Stomach (tissue), 9 donors: ENCODE results near the gene SH3RF3. TPM values are rescaled to one million over a fixed set of nuclear protein-coding genes. Genes with fewer than 3 reads are reported as not detected.
A peak's percentile ranks its signal among the peaks of the same experiment; 100 is the strongest.

Experiments used
- DNase-seq, 2 donors: peaks; one replicate each; pipeline versions ENCODE4 v3.0.0 to v3.0.0-alpha.2; 2013 to 2019
- H3K27ac ChIP-seq, 5 donors: fragments of 200-600 bp in 4 of 5; sonication (generic) in 4 of 5; one replicate each; pipeline ENCODE4 v1.5.1; 2013 to 2019; ENCODE audit warnings: mild to moderate bottlenecking in 1 of 5, moderate library complexity in 1 of 5
- H3K27me3 ChIP-seq, 3 donors: fragments of 200-600 bp; sonication (generic); one replicate each; pipeline ENCODE4 v1.5.1; 2017 to 2019; ENCODE audit warnings: mixed run types in 1 of 3
- H3K36me3 ChIP-seq, 4 donors: fragments of 200-600 bp; sonication (generic); 1 replicate in 3 of 4; 2 replicates in 1 of 4; pipeline ENCODE4 v1.5.1; 2016 to 2019
- H3K4me1 ChIP-seq, 4 donors: fragments of 200-600 bp; sonication (generic); one replicate each; pipeline ENCODE4 v1.5.1; 2016 to 2019
- H3K4me3 ChIP-seq, 4 donors: fragments of 200-600 bp; sonication (generic) in 3 of 4; one replicate each; pipeline ENCODE4 v1.5.1; 2016 to 2019; ENCODE audit warnings: mild to moderate bottlenecking in 1 of 4
- H3K9me3 ChIP-seq, 4 donors: fragments of 200-600 bp; sonication (generic); one replicate each; pipeline ENCODE4 v1.5.1; 2016 to 2019
- EP300 ChIP-seq: sonication (generic); formaldehyde crosslinking; IDR thresholded peaks from one replicate; pipeline ENCODE4 v1.6.1; 2017; ENCODE audit warnings: antibody characterized with exemption
- POLR2A ChIP-seq, 4 donors: fragments of 450-650 bp; IDR thresholded peaks; one replicate each; pipeline ENCODE4 v1.6.1; 2016; ENCODE audit warnings: antibody characterized with exemption in 4 of 4, control low read depth in 2 of 4, mild to moderate bottlenecking in 1 of 4, moderate library complexity in 1 of 4
- POLR2AphosphoS5 ChIP-seq, 3 donors: sonication (generic); formaldehyde crosslinking; IDR thresholded peaks; one replicate each; pipeline ENCODE4 v1.6.1; 2016; ENCODE audit warnings: antibody characterized with exemption in 3 of 3
- WGBS, 5 donors: extraction: QIAGEN DNeasy Blood & Tissue Kit in 3 of 5; methylation state at CpG; one replicate each; pipeline versions ENCODE4 v1.1.5 to v1.1.7; 2013 to 2018; 5-methylcytosine and 5-hydroxymethylcytosine counted together
- intact Hi-C: fragments of 100-400 bp; cut with DNase I; formaldehyde crosslinking; loops from one replicate; pipeline ENCODE4 v1.15.1; 2023; ENCODE audit warnings: low total_unique reads
- polyA plus RNA-seq, 3 donors: library from polyadenylated mRNA; stranded (reverse); fragments of 200-250 nt; gene quantifications; one replicate each; pipeline ENCODE4 v1.2.3, GENCODE V29; 2013
- total RNA-seq, 5 donors: library from RNA; depleted of rRNA; stranded (reverse); fragments of >200 nt; gene quantifications; one replicate each; pipeline versions ENCODE4 v1.1.0 to v1.2.3, GENCODE V29; 2014 to 2016
- TF ChIP-seq, protein P1 (sequence below), 7 experiments: fragments of 450-650 bp in 4 of 7; fragments of 200-600 bp in 3 of 7; sonication (generic) in 3 of 7; IDR thresholded peaks; one replicate each; pipeline ENCODE4 v1.5.1; 2016 to 2019; ENCODE audit warnings: antibody characterized with exemption in 7 of 7, control low read depth in 2 of 7, mild to moderate bottlenecking in 1 of 7
- donor health status: healthy with polysubstance abuse.
- donor health status: Bipolar disorder and iron deficiency.
- donor health status: healthy.

The SH3RF3 gene
- total and polyA plus RNA-seq, 8 donors = 0.87 to 11.1 (median 4.4) TPM

DNA sequence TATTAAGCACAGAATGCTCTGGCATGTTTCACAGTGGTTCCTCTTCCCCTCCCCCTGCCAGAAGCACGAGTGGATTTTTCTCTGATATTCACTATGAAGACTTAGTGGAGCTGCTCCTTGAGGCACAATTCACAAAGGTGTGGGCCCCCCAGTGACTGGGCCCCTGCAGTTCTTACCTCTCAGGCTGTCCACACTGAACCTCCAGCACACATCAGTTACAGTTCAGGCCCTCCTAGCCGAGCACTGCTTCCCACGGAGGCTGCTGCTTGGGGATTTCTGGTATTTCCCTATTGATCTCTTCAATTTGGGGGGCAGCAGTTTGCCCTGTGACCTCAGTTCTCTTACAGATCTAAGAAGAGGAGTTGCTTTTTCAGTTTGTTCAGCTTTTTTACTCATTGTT, 236.1 kb downstream of the SH3RF3 start:
- H3K27me3 ChIP-seq = no peaks in the 10 kb centered on the region
- intact Hi-C loops = no loop called here
- peaks cover 0 to 6% (median 0%) of the 10 kb centered on the region in 4 donors for H3K9me3 ChIP-seq
- 63 to 76% (median 71%) methylated on average over 3 of the region's 3 CpGs for WGBS, 5 donors
- no peak for TF ChIP-seq POLR2A (IDR thresholded peaks at IDR 0.05)
- no peak for TF ChIP-seq POLR2AphosphoS5 (IDR thresholded peaks at IDR 0.05)
- TF ChIP-seq, protein P1, sequence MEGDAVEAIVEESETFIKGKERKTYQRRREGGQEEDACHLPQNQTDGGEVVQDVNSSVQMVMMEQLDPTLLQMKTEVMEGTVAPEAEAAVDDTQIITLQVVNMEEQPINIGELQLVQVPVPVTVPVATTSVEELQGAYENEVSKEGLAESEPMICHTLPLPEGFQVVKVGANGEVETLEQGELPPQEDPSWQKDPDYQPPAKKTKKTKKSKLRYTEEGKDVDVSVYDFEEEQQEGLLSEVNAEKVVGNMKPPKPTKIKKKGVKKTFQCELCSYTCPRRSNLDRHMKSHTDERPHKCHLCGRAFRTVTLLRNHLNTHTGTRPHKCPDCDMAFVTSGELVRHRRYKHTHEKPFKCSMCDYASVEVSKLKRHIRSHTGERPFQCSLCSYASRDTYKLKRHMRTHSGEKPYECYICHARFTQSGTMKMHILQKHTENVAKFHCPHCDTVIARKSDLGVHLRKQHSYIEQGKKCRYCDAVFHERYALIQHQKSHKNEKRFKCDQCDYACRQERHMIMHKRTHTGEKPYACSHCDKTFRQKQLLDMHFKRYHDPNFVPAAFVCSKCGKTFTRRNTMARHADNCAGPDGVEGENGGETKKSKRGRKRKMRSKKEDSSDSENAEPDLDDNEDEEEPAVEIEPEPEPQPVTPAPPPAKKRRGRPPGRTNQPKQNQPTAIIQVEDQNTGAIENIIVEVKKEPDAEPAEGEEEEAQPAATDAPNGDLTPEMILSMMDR (IDR thresholded peaks at IDR 0.05) = no peak
- TF ChIP-seq EP300 = no peak
- H3K36me3 ChIP-seq = no peaks in the 10 kb centered on the region
- H3K4me3 ChIP-seq = no peak overlapping the region
- peak in 1 of 2 donors; percentile 5 for DNase-seq
- no peak overlapping the region for H3K27ac ChIP-seq
- H3K4me1 ChIP-seq = no peaks in the 10 kb centered on the region

DNA sequence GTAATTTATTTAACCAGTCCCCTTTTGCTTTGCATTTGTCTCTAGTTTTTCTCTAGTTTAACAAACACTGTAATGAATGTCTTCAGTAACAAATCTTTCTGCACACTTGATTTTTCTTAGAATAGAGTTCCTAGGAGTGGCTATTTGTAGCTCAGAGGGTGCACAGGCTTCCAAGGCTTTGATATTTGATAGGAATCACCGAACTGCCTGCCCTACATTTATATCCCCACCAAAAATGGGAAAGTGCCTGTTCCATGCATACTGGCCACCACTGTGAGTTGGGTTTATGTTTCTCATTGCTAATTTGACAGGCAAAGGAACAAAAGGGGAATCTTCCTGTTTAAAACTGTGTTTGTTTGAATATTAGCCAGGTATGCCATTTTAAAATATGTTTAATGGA, 238.7 kb downstream of the SH3RF3 start:
- no peaks in the 10 kb centered on the region for H3K27me3 ChIP-seq
- no peak overlapping the region for H3K4me3 ChIP-seq
- intact Hi-C loops = no loop called here
- H3K9me3 ChIP-seq = no peaks in the 10 kb centered on the region
- H3K36me3 ChIP-seq = peaks cover 0 to 9% (median 0%) of the 10 kb centered on the region in 4 donors
- TF ChIP-seq EP300 = no peak
- TF ChIP-seq POLR2AphosphoS5 (IDR thresholded peaks at IDR 0.05) = no peak
- TF ChIP-seq, protein P1 (IDR thresholded peaks at IDR 0.05) = no peak
- no peak for TF ChIP-seq POLR2A (IDR thresholded peaks at IDR 0.05)
- H3K4me1 ChIP-seq = no peaks in the 10 kb centered on the region
- WGBS, 5 donors = 56 to 77% (median 74%) methylated on average over 1 of the region's 1 CpG
- no peak overlapping the region for H3K27ac ChIP-seq
- DNase-seq = no peak

- Histone ChIP-seq H3K36me3 (peaks cover 0 to 9% (median 0%) of the 10 kb centered on the region in 4 donors), H3K27me3 (no peaks in the 10 kb centered on the region), H3K4me3 (no peak overlapping the region), H3K9me3 (no peaks in the 10 kb centered on the region), H3K4me1 (no peaks in the 10 kb centered on the region), H3K27ac (no peak overlapping the region)
- TF ChIP-seq EP300 (no peak), POLR2A (IDR thresholded peaks at IDR 0.05) (no peak), POLR2AphosphoS5 (IDR thresholded peaks at IDR 0.05) (no peak)
- TF ChIP-seq, protein P1 (IDR thresholded peaks at IDR 0.05) = no peak
- intact Hi-C loops = no loop called here
- peak in 1 of 2 donors; percentile 11 for DNase-seq
- WGBS, 5 donors = 83 to 91% (median 87%) methylated on average over 10 of the region's 10 CpGs
Observed at GRCh38 chr2:109368798-109369197, 239.8 kb downstream of the SH3RF3 start.

DNA sequence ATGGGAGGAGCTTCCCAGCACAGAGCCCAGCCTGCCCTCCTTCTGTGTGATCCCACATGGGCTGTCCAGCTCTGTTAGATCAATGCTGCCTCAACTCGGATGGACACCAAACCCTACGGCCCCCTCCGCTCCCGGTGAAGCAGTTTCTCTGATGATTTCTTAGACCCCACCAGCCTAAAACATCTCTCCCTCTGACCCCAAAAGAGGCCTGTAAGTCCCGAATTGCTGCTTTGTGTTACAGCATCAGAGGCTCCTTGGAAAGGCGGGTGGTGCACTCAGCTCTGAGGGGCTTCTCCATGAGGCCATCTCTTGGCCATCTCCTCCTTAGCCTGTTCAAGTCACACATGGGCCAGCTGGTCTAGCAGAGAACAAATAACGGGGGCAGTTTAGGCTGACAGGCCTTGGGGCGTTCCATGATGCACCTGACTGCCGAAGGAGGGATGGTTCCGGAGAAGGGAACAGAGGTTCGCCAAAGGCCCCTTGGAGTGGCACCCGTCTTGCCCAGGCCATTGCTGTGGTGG, 240.7 kb downstream of the SH3RF3 start:
- intact Hi-C loops = no loop called here
- Histone ChIP-seq H3K36me3 (peaks cover 0 to 9% (median 5%) of the 10 kb centered on the region in 4 donors), H3K4me1 (no peaks in the 10 kb centered on the region), H3K9me3 (no peaks in the 10 kb centered on the region), H3K4me3 (no peak overlapping the region), H3K27ac (no peak overlapping the region), H3K27me3 (no peaks in the 10 kb centered on the region)
- TF ChIP-seq EP300 (no peak), POLR2AphosphoS5 (IDR thresholded peaks at IDR 0.05) (no peak), POLR2A (IDR thresholded peaks at IDR 0.05) (no peak)
- TF ChIP-seq, protein P1 (IDR thresholded peaks at IDR 0.05) = no peak
- WGBS, 5 donors = 92 to 96% (median 95%) methylated on average over 12 of the region's 12 CpGs
- peak in 1 of 2 donors; percentile 20 for DNase-seq
